Stimulated activated CD8-positive, alpha-beta memory T cell treated with anti-CD3 and anti-CD28 coated beads, Interleukin-4, amount 100 ng/mL, for 4 hours (primary cell): ENCODE results near the gene RAB42.
A peak's percentile ranks its signal among the peaks of the same experiment; 100 is the strongest.
"Not testable (repeated sequence)": the region's sequence is repeated elsewhere in the genome, so short reads cannot be mapped to it uniquely, and the experiment has no call there.

Source experiments
- DNase-seq, 2 donors: peaks; one replicate each; pipeline ENCODE4 v3.0.0-alpha.2; 2020; ENCODE audit warnings: low read depth in 2 of 2, low spot score in 1 of 2

Gene RAB42

DNA sequence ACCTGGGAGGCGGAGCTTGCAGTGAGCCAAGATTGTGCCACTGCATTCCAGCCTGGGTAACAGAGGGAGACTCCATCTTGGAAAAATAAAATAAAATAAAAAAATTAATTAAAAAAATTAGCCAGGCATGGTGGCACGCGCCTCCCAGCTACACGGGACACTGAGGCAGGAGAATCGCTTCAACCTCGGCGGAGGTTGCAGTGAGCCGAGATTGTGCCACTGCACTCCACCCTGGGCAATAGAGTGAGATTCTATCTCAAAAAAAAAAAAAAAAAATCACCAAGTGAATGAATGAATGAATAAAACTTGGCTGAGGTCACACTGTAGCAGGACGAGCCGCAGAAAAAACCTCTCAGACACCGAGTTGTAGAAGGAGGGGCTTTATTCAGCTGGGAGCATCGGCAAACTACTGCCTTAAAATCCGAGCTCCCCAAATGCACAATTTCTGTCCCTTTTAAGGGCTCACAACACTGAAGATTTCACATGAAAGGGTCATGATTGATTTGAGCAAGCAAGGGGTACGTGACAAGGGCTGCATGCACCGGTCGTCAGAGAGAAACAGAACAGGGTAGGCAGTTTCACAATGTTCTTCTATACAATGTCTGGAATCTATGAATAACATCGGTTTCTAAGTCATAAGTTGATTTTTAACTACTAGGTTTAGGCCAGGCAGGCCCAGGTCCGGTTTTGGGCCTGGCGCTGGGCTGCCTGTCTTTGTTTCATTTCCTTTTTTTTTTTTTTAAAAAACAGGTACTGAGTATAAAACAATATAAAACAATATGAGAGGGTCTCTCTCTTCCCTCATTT, 5.3 kb upstream of the RAB42 start:
- not testable (repeated sequence) for DNase-seq

DNA sequence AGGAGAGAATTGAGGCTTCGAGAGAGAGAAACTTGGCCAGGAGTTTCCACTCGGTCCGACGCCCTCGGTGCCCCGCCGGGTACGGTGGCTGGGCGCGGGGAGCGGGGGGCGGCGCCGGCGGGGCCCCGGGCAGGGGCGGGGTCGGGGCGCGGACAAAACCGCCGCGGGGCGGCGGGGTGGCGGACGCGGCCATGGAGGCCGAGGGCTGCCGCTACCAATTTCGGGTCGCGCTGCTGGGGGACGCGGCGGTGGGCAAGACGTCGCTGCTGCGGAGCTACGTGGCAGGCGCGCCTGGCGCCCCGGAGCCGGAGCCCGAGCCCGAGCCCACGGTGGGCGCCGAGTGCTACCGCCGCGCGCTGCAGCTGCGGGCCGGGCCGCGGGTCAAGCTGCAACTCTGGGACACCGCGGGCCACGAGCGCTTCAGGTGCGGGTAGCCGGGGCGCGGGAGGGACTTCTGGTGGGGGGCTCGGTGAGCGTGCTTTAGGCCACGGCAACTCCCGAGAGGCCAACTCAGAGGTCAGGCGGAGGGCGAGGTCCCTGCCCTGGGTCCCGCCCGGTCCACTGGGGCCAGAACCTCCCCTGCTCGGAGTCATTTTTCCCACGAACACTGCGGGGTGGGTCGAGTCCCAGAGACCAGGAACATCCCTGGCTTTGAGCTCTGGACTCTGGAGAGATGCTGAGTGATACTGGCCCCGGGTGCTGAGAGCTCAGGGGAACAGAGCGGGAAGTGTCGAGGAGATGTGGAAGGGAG, 431 bp downstream of the RAB42 start:
- DNase-seq, result no peak

DNA sequence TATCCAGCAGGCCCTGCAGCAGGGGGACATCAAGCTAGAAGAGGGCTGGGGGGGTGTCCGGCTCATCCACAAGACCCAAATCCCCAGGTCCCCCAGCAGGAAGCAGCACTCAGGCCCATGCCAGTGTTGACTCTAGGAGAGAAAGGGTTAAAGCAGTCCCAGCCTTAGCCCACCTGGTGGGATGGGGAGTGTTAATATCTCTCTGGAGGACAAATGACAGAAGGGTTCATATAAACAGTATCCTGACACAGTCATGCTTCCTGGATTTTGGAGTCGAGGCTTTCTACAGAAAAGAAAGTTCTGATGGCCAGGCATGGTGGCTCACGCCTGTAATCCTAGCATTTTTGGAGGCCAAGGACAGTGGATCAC, 1.9 kb downstream of the RAB42 start:
- DNase-seq, result not testable (repeated sequence)

DNA sequence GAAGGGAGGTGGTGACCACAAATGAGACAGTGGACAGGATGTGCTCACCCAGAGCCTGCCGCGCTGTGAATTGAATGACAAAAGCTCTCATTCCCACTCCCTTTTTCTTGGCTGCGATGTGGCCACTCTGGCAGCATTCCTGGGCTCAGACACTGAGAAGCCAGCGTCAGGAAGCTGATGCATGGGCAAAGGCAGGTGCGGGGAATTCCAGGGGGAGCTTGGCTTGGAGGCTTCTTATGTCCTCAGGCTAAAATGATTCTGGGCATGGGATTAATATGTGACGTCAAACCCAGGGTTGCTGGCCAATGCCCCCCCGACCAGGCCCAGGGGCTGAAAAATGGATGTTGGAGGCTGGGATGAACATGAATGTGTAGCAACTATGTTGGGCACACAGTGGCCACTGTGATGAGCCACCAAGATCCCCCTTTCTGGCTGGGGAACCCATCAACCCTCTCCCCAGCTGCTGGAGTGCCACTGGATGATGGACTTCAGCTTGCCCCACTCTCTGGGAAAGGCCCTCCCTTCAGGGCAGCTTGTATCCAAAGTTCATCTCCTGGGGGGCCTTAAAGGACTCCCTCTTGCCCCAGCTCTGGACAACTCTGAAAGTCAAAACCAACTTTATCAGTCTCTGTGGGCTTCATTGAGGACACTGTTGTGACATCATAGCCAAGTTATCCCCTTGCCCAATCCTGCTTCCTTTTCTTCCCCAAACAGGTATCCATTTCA, 2.8 kb downstream of the RAB42 start:
- not testable (repeated sequence) for DNase-seq

DNA sequence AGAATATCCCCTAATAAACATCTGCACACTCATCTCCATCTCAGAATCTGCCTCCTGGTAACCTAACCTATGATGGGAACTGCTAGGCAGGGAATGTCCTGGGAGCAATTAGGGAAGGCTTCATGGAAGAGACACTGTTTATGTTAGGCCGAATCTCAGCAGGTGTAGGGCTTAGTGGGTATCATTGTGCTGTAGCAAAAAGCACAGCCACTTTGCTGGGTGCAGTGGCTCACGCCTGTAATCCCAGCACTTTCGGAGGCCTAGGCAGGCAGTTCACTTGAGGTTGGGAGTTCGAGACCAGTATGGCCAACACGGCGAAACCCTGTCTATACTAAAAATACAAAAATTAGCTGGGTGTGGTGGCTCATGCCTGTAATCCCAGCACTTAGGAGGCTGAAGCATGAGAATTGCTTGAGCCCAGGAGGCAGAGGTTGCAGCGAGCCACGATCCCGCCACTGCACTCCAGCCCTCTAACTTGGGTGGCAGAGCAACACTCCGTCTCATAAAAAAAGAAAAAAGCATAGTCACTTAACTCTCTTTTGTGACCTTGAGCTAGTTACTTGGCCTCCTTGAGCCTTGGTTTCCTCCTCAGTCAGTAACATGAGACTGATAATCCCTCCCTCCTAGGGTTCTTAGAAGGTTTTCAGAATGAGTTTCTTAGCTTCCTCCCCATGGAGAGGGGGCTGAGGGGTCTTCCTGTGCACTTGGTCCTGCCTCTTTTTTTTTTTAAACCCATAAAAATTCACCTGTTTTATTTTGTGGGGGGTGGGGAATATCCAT, 3.5 kb downstream of the RAB42 start:
- DNase-seq, result no peak

DNA sequence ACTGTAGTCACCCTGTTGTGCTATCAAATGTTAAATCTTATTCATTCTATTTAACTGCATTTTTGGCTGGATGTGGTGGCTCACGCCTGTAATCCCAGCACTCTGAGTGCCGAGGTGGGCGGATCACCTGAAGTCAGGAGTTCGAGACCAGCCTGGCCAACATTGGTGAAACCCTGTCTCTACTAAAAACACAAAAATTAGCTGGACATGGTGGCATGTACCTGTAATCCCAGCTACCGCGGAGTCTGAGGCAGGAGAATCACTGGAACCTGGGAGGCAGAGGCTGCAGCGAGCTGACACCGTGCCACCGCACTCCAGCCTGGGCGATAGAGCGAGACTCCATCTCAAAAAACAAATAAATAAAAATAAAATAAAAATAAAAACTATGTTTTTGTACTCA, 4.2 kb downstream of the RAB42 start:
- DNase-seq, result not testable (repeated sequence)

DNA sequence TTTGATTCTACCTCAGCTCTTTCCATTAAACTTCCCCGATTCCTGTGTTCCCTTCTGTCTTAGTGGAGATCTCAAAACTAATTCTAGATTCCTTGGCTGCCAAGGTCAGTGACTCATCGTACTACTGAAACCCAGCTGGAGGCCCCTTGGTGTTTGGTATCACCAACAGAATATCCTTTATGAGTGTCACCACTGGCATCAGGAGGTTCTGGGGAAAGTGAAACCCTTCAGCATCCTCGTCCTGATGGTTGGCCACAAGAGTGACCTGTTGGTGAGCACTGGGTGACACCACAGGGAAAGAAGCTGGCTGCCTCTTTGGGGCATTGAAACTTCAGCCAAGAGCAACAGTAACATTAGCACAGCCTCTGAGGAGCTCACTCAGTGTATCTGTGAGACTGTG, 9.6 kb downstream of the RAB42 start:
- DNase-seq, result no peak

DNA sequence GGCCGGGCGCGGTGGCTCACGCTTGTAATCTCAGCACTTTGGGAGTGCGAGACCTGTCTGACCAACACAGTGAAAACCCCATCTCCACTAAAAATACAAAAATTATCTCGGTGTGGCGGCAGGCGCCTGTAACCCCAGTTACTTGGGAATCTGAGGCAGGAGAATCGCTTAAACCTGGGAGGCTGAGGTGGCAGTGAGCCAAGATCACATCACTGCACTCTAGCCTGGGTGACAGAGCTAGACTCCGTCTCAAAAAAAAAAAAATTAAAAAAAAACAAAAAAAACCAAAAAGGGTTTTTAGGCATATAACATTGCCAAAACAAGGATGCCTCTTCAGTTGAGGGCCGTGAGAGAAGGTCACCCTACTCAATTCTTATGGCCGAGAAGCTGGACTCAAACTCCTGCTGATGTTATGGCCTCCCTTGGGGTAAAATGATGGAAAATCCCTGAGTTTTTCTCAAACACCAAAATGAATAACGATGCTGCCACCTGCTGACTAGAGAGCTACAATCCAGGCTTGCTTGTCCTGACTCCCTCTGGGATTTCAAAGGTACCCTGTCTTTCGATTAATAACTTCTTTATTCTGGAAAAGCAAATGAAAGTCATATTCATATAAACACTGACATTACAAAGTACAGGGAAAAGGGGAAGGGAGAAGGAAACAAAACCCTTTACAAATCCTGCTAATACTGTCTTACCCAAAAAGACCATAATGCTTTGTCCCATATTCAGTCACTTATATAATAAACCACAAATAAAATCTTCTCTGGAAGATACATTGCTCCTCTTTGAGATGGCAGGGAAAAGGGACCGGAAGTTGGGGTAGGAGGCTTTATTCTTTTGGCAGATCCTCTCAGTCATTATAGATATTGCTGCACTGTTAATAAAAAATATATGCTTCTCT, 10.7 kb downstream of the RAB42 start:
- DNase-seq, result no peak

DNA sequence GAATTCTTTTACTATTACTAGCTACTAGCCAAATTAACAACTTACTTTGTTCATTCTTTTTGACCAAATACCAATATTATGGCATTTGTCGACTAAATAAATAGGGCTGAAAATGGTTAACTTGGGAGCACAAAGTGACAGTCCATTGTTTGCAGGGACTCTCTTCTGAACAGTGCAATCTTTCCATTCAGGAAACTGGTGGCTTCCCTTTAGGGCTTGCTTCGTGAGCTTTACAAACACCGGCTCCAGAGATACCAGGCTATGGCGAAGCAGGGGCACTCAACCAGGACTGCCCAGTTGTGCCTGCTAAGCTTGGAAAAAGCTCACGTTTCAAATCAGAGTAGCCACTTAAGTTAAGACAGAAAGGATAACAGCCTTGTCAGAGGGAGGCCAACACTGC, 12.3 kb downstream of the RAB42 start:
- no peak for DNase-seq

DNA sequence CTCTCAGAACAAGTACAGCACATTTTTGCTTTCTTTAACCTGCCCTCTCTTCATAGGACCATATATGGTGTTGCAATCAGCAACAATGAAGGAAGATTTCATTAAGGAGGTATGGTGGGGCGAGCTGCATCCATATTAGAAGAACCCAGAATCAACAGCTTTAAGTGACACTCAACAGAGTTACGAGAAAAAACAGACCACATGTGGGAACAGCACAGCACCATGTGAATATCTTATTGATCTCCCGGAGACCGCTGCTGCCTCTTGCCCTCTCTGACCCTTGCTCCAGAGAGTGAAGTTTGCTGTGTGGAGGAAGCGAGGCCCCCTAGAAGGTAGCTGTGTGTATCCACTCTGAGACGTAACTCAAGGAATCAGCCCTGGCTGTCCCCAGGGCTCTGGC, 12.9 kb downstream of the RAB42 start:
- DNase-seq, result no peak

DNA sequence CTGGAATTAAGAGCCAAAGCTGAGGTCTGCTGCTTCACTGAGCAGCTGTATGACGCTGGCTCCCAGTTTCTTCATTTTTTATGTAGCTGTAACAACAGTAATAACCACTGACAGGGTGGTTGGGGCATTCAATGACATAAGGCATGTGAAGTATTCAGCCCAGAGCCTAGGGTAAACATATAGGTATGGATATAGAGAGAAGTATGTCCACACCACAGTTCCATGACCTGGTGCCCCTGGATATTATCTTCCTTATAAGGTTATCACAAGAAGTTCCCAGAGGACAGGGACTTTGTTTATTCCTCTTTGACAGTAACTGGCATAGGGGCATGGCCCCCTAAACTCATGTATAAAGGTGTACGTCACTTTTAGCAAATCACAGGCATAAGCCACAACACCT, 14.7 kb downstream of the RAB42 start:
- DNase-seq, result no peak

DNA sequence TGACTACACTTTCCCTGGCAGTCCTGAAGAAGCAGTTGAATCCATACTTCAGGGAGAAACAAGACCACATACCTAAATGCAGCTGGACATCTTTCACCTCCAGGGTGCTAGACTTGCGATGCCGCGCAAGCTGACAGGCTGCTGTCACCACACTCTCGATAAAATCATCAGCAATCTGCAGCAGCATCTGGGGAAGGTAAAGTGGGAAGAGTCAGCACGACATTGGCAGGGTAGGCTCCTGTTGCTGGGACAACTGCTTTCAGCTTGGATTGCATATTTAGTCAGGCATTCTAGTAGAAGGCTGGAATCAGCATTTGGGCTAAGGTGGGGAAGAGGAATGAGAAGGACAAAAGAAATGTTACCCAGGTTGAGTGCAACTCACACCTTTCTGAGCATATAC, 21.1 kb downstream of the RAB42 start:
- no peak for DNase-seq

DNA sequence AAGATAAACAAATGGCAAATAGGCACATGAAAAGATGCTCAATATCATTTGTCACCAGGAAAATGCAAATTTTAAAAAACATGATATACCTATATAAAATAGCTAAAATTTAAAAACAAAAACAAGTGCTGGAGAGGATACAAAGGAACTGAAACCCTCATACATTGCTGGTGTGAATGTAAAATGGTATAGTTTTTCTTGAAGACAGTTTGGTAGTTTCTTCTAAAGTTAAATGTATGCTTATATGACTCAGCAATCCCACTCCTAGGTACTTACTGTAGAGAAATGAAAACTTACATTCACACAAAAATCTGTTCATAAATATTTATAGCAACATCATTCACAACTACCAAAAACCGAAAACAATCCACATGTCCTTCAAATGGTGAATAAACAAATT, 39.6 kb downstream of the RAB42 start:
- no peak for DNase-seq

DNA sequence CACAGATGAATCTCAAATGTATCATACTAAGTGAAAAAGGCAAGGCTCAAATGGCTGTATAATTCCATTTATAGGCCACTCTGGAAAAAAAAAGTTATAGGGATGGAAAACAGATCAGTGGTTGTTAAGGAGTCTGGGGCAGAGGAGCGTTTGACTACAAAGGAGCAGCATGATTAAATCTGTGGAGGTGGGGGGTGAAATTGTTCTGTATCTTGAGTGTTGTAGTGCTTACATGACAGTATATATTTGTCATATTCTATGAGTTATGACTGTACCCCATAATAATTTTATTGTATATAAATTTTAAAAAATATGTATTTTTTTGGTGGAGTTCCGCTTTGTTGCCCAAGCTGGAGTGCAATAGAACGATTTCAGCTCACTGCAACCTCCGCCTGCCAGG, 40.5 kb downstream of the RAB42 start:
- DNase-seq, result no peak

DNA sequence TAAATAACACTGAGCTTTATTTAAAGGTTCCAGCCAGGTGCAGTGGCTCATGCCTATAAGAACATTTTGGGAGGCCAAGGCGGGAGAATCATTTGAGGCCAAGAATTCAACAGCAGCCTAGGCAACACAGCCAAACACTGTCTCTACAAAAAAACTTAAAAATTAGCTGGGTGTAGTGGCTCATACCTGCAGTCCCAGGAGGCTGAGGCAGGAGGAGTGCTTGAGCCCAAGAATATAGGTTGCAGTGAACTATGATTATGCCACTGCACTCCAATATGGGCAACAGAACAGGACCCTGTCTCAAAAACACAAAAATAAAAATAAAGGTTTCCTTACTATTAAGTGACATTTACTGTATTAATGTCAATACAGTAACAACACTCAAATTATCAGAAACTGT, 48.7 kb downstream of the RAB42 start:
- no peak for DNase-seq

DNA sequence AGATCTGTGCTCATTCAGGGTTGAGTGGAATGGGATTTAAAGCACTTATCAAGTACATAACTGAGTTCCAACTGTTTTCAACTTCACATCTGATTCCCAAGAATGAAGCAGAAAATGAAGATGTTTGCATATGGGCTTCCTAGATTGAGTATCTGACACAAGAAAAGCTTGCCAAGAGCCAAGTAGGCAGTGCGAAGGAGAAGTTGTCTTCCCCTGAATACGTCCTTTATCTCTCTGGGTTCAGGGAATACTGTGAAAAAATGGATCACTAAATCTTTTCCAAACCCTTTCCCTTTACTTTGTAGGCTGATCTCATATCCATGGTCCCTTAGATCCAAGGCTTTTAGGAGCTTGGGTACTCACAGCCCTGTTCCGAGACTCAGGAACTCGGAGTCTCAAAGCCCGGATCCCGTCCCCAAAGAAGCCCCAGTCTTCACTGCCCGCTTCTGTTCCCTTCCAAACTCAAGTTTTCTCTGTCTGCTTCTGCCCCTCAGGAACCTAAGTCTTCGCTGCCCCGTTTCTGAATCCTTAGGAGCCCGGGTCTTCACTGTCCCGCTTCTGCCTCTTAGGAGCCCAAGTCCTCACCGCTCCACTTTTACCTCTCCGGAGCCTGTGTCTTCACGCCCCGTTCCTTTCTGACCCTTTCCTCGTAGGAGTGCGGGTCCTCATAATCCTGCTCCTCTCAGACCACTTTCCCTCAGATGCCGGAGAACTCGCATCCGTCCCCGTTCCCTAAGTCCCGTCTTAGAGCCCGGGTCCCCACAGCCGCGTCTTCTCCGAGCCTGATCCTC, 50.2 kb downstream of the RAB42 start:
- DNase-seq, result peak in 1 of 2 donors; percentile 3

DNA sequence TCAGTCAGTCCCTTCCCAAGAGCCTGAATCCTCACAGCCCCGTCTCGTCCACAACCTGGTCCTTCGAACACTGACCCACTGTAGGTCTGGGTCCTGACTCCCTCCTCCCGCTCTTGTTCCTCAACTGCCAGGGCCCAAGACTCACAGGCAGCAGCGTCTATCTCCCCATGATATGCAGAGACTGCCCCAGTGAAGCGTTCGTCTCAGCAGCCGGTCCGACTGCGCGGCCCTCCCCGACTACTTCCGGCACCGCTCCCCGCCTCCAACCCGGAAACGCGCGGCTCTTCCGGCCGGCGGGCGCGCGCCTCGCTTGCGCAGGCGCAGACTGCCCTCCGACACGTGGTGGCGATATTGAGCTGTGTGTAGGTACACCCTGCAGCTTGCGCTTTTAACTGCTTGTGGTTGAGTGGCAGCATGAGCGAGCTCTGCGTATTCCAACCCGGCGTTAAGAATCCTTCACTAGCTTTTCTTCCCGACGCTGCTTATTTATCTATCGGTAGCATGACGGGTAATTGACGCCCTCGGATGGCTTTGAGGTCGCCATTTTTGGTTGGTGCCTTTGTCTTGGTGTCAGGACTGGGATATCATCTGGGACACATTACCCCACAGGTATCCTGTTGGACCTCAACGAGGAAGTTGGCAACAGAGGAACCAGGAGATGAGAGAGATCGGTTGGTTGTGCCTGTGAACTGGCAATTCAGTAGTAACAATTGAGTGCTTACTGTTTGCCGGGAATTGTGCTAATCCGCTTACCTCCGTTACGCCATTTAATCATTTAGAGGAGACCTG, 51.0 kb downstream of the RAB42 start, which contains the start of gene TAF12:
TSS of gene TAF12 (minus strand) at position 221 of the 789 bp plus-strand sequence. CDS start 20,986 bp downstream, outside the sequence.
- peak; percentile 74 to 81 for DNase-seq

DNA sequence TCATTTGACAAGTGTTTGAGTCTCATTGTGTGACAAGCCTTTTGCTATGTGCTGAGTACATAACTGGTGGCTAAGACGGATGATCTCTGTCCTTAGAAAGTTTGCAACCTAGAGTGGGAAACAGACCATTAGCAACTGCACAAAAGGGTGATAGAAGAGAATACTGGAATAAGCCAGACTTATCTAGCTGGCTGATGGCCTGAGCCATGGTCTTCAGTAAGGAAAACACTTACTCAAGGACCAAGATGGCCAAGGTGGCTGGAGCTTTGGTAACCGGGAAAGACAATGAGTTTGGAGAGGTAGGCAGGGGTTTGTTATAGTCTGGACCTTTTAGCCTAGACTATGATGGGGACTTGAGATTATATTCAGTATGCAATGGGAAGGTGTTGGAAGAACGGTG, 52.4 kb downstream of the RAB42 start:
- no peak for DNase-seq
